Chondrocyte (in vitro differentiated cells): ENCODE measurements around the gene GSAP. TPM values are rescaled to one million over a fixed set of nuclear protein-coding genes. Genes with fewer than 3 reads are reported as not detected.

Experiments used
- DNase-seq: peaks from one replicate; pipeline ENCODE4 v3.0.0; 2021; ENCODE audit warnings: mixed read lengths, low spot score
- H3K27ac Mint-ChIP-seq: one replicate; pipeline ENCODE4 v1.8.0; 2021; ENCODE audit warnings: mild to moderate bottlenecking, moderate library complexity, mixed read lengths; ENCODE audit not compliant: unreplicated experiment
- H3K27me3 Mint-ChIP-seq: 2 replicates; pipeline ENCODE4 v1.8.0; 2021; ENCODE audit warnings: low read depth, mixed read lengths
- H3K36me3 Mint-ChIP-seq: 2 replicates; pipeline ENCODE4 v1.8.0; 2021; ENCODE audit warnings: low read depth, mixed read lengths
- H3K4me1 Mint-ChIP-seq: 2 replicates; pipeline ENCODE4 v1.8.0; 2021; ENCODE audit warnings: low read depth, mild to moderate bottlenecking, mixed read lengths
- H3K4me3 Mint-ChIP-seq: one replicate; pipeline ENCODE4 v1.8.0; 2021; ENCODE audit warnings: mild to moderate bottlenecking, moderate library complexity, mixed read lengths; ENCODE audit not compliant: unreplicated experiment
- H3K9me3 Mint-ChIP-seq: 2 replicates; pipeline ENCODE4 v1.8.0; 2021; ENCODE audit warnings: low read depth, mixed read lengths
- total RNA-seq: library from RNA; stranded (reverse); gene quantifications from 3 replicates; pipeline ENCODE4 v1.2.1, GENCODE V29; 2021
- TF ChIP-seq, protein P1 (sequence below): fragments of 200-600 bp; sonication (generic); IDR thresholded peaks from 2 replicates; pipeline ENCODE4 v1.5.0; 2021; ENCODE audit warnings: antibody characterized with exemption, mild to moderate bottlenecking, moderate library complexity

Gene GSAP
- total RNA-seq, 1 donor from 2014 or later = 1.9 TPM

GRCh38 chr7:77395626-77396025 is 20.5 kb downstream of the GSAP start:
- Mint-ChIP-seq H3K4me3 (no peak overlapping the region), H3K27me3 (no peaks in the 10 kb centered on the region), H3K27ac (no peak overlapping the region), H3K9me3 (no peaks in the 10 kb centered on the region), H3K4me1 (no peaks in the 10 kb centered on the region), H3K36me3 (no peaks in the 10 kb centered on the region)
- TF ChIP-seq, protein P1, sequence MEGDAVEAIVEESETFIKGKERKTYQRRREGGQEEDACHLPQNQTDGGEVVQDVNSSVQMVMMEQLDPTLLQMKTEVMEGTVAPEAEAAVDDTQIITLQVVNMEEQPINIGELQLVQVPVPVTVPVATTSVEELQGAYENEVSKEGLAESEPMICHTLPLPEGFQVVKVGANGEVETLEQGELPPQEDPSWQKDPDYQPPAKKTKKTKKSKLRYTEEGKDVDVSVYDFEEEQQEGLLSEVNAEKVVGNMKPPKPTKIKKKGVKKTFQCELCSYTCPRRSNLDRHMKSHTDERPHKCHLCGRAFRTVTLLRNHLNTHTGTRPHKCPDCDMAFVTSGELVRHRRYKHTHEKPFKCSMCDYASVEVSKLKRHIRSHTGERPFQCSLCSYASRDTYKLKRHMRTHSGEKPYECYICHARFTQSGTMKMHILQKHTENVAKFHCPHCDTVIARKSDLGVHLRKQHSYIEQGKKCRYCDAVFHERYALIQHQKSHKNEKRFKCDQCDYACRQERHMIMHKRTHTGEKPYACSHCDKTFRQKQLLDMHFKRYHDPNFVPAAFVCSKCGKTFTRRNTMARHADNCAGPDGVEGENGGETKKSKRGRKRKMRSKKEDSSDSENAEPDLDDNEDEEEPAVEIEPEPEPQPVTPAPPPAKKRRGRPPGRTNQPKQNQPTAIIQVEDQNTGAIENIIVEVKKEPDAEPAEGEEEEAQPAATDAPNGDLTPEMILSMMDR = no peak
- DNase-seq = no peak

DNA sequence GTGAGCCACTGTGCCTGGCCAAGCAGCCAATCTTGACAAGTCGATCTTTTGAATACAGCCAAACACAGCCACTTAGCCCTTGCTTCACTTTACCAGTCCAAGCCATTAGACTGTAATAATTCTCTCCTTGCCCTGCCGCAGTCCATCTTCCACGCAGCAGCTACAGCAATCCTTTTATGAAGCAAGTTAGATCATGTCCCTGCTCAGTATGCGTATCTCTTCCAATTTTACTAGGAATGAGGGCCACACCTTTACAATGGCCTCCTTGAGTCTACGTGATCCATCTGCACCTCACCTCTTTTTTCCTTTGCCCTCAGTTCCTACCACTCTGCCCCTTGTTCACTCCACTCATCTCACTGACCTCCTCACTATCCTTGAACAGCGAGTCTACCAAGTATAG is 22.2 kb downstream of the GSAP start:
- TF ChIP-seq, protein P1 = no peak
- Mint-ChIP-seq H3K27me3 (no peaks in the 10 kb centered on the region), H3K36me3 (no peaks in the 10 kb centered on the region), H3K4me1 (no peaks in the 10 kb centered on the region), H3K9me3 (no peaks in the 10 kb centered on the region), H3K27ac (no peak overlapping the region), H3K4me3 (no peak overlapping the region)
- DNase-seq = no peak

DNA sequence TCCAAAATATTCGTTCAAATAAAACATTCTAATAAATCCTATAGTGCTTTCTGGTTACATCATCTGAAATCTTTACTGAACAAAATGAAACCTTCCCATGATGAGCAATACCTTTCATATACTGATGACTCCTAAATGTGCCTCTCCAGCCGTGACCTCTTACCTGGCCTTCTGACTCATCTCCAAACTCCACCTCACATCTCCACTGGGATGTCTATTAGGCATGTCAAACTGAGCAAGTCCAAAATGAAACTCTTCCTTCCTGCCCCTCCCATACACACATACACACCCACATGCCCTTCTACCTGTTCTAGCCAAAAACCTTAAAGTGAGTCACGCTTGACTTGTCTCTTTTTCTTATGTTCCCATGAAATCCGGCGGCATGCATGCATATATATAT is 22.9 kb downstream of the GSAP start:
- no peaks in the 10 kb centered on the region for H3K27me3 Mint-ChIP-seq

DNA sequence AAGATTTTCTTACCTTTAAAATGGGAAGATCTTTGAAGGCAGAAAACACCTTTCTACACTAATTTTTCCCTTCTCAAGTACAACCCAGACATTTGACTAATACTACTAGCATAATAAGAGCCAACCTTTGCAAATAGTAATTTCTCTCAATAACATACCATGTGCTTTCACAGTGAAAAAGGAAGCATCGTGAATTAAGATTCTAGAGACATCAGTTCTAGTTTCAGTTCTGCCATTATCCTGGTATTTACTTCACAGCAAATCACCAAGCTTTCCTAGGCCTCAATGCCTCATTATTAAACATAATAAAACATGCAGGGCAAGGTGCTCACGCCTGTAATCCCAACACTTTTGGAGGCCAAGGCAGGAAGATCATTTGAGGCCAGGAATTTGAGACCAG is 24.9 kb downstream of the GSAP start:
- TF ChIP-seq, protein P1 = no peak
- Mint-ChIP-seq H3K36me3 (no peaks in the 10 kb centered on the region), H3K27me3 (no peaks in the 10 kb centered on the region), H3K4me3 (no peak overlapping the region), H3K27ac (no peak overlapping the region), H3K9me3 (no peaks in the 10 kb centered on the region), H3K4me1 (peaks cover 10% of the 10 kb centered on the region)
- no peak for DNase-seq

More for the DNA sequence above, 22.9 kb downstream of the GSAP start:
- Mint-ChIP-seq H3K27ac (no peak overlapping the region), H3K9me3 (no peaks in the 10 kb centered on the region), H3K36me3 (no peaks in the 10 kb centered on the region), H3K4me1 (peaks cover 2% of the 10 kb centered on the region), H3K4me3 (no peak overlapping the region)
- TF ChIP-seq, protein P1 = no peak
- no peak for DNase-seq

DNA sequence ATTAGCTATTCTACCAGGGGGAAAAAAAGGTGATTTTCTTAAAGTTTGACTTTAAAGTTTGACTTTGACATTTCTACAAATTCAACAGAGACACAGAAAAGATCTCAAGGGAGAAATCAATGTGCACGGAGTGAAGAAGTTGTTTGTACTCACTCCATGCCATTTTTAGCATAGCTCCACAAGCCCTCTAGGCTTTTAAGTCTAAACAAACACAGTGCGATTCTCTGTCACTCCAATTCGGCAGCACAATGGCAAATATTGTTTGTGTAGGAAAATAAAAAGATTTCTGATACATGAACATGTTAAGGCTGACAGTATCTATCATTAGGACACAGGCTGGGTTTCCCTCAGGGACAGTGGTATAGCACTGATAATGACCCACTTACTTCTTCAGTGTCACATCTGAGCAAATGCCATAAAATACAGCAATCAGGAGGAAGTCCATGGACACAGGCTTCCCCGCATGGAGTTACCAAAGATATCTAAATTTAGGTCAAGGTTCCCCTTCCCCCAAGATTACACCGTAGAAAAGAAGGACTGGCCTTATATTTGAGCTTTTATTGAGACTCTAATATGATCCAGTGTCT is 28.0 kb downstream of the GSAP start:
- Mint-ChIP-seq H3K27me3 (no peaks in the 10 kb centered on the region), H3K27ac (no peak overlapping the region), H3K36me3 (no peaks in the 10 kb centered on the region), H3K9me3 (no peaks in the 10 kb centered on the region), H3K4me1 (peaks cover 14% of the 10 kb centered on the region), H3K4me3 (no peak overlapping the region)
- no peak for DNase-seq
- TF ChIP-seq, protein P1 = no peak
